ENCODE measurements around the gene CBX3.

GRCh38 chr7:26170663-26171062 is 30.9 kb upstream of the CBX3 start:
- TF ChIP-seq POLR2A (IDR thresholded peaks at IDR 0.05) (no peak), CTCF (IDR thresholded peaks at IDR 0.05) (no peak), POLR2AphosphoS5 (IDR thresholded peaks at IDR 0.05) (no peak), EP300 (IDR thresholded peaks at IDR 0.05) (no peak)
